Esophagus (tissue), 2 donors: ENCODE measurements around the gene OR9A2. TPM values are rescaled to one million over a fixed set of nuclear protein-coding genes. Genes with fewer than 3 reads are reported as not detected.
A peak's percentile ranks its signal among the peaks of the same experiment; 100 is the strongest.

Source experiments
- H3K27ac ChIP-seq, 2 donors: one replicate each; pipeline ENCODE4 v1.5.1; 2013; ENCODE audit warnings: low read depth in 2 of 2, mild to moderate bottlenecking in 2 of 2, inconsistent platforms in 1 of 2, low read length in 1 of 2, moderate library complexity in 1 of 2
- H3K27me3 ChIP-seq, 2 donors: one replicate each; pipeline ENCODE4 v1.6.1; 2013; ENCODE audit warnings: low read length in 2 of 2, control low read depth in 1 of 2, mild to moderate bottlenecking in 1 of 2; ENCODE audit not compliant: insufficient read depth in 2 of 2, control insufficient read depth in 1 of 2
- H3K36me3 ChIP-seq, 2 donors: one replicate each; pipeline ENCODE4 v1.6.1; 2013; ENCODE audit warnings: low read length in 1 of 2; ENCODE audit not compliant: control insufficient read depth in 2 of 2, insufficient read depth in 2 of 2
- H3K4me1 ChIP-seq, 2 donors: one replicate each; pipeline ENCODE4 v1.6.1; 2013; ENCODE audit warnings: low read length in 1 of 2; ENCODE audit not compliant: control insufficient read depth in 2 of 2, insufficient read depth in 2 of 2
- H3K4me3 ChIP-seq, 2 donors: one replicate each; pipeline ENCODE4 v1.5.1; 2013; ENCODE audit warnings: low read length in 2 of 2, mild to moderate bottlenecking in 2 of 2, low read depth in 1 of 2, moderate library complexity in 1 of 2
- H3K9me3 ChIP-seq, 2 donors: one replicate each; pipeline ENCODE4 v1.6.1; 2013; ENCODE audit warnings: mild to moderate bottlenecking in 2 of 2, low read depth in 1 of 2, low read length in 1 of 2, moderate library complexity in 1 of 2; ENCODE audit not compliant: control insufficient read depth in 2 of 2, insufficient read depth in 1 of 2
- WGBS, 2 donors: extraction: QIAGEN DNeasy Blood & Tissue Kit; methylation state at CpG; one replicate each; pipeline ENCODE4 v1.1.7; 2013; 5-methylcytosine and 5-hydroxymethylcytosine counted together
- polyA plus RNA-seq, 2 donors: library from polyadenylated mRNA; stranded (reverse); fragments of 200-250 nt; gene quantifications; one replicate each; pipeline ENCODE4 v1.2.3, GENCODE V29; 2013
- donor health status: healthy with polysubstance abuse.
- donor health status: Bipolar disorder and iron deficiency.

Gene OR9A2
- polyA plus RNA-seq, 2 donors: not detected

GRCh38 chr7:143012001-143012400, 14.9 kb downstream of the OR9A2 start:
- no peaks in the 10 kb centered on the region for H3K4me1 ChIP-seq
- 49 to 69% methylated on average over 7 of the region's 7 CpGs for WGBS, 2 donors
- peaks cover 0 to 2% of the 10 kb centered on the region in 2 donors for H3K27me3 ChIP-seq
- H3K4me3 ChIP-seq: no peak overlapping the region
- no peaks in the 10 kb centered on the region for H3K36me3 ChIP-seq
- H3K9me3 ChIP-seq: no peaks in the 10 kb centered on the region
- H3K27ac ChIP-seq: no peak overlapping the region

- WGBS, 2 donors: 40 to 45% methylated on average over 24 of the region's 24 CpGs
- Histone ChIP-seq H3K9me3 (no peaks in the 10 kb centered on the region), H3K36me3 (no peaks in the 10 kb centered on the region), H3K4me3 (no peak overlapping the region), H3K27ac (no peak overlapping the region), H3K4me1 (no peaks in the 10 kb centered on the region), H3K27me3 (peaks cover 0 to 2% of the 10 kb centered on the region in 2 donors)
Observed at GRCh38 chr7:143008007-143008901, 18.7 kb downstream of the OR9A2 start.

GRCh38 chr7:143005632-143006260, 21.2 kb downstream of the OR9A2 start:
- peaks cover 0 to 2% of the 10 kb centered on the region in 2 donors for H3K27me3 ChIP-seq
- H3K9me3 ChIP-seq: no peaks in the 10 kb centered on the region
- WGBS, 2 donors: 72% methylated on average over 6 of the region's 6 CpGs
- no peaks in the 10 kb centered on the region for H3K36me3 ChIP-seq
- H3K4me1 ChIP-seq: no peaks in the 10 kb centered on the region
- H3K4me3 ChIP-seq: no peak overlapping the region
- H3K27ac ChIP-seq: no peak overlapping the region

GRCh38 chr7:143003393-143004051, 23.4 kb downstream of the OR9A2 start:
- Histone ChIP-seq H3K36me3 (no peaks in the 10 kb centered on the region), H3K4me1 (no peaks in the 10 kb centered on the region), H3K27me3 (peaks cover 0 to 2% of the 10 kb centered on the region in 2 donors), H3K4me3 (peak overlapping the region in 1 of 2 donors; percentile 29), H3K9me3 (no peaks in the 10 kb centered on the region), H3K27ac (no peak overlapping the region)
- WGBS, 2 donors: 23 to 28% methylated on average over 6 of the region's 6 CpGs

GRCh38 chr7:143002898-143003297, 24.0 kb downstream of the OR9A2 start:
- Histone ChIP-seq H3K27me3 (peaks cover 0 to 2% of the 10 kb centered on the region in 2 donors), H3K4me1 (no peaks in the 10 kb centered on the region), H3K27ac (no peak overlapping the region), H3K4me3 (no peak overlapping the region), H3K36me3 (no peaks in the 10 kb centered on the region), H3K9me3 (no peaks in the 10 kb centered on the region)
- WGBS, 2 donors: 61 to 63% methylated on average over 5 of the region's 5 CpGs

GRCh38 chr7:143002106-143002505, 24.8 kb downstream of the OR9A2 start:
- no peak overlapping the region for H3K27ac ChIP-seq
- 39 to 46% methylated on average over 3 of the region's 3 CpGs for WGBS, 2 donors
- H3K4me1 ChIP-seq: no peaks in the 10 kb centered on the region
- H3K9me3 ChIP-seq: no peaks in the 10 kb centered on the region
- peaks cover 0 to 1% of the 10 kb centered on the region in 2 donors for H3K27me3 ChIP-seq
- H3K36me3 ChIP-seq: no peaks in the 10 kb centered on the region
- no peak overlapping the region for H3K4me3 ChIP-seq

- H3K27me3 ChIP-seq: no peaks in the 10 kb centered on the region
- WGBS, 2 donors: 84 to 90% methylated on average over 2 of the region's 2 CpGs
- H3K36me3 ChIP-seq: no peaks in the 10 kb centered on the region
- no peak overlapping the region for H3K27ac ChIP-seq
- H3K9me3 ChIP-seq: no peaks in the 10 kb centered on the region
- no peaks in the 10 kb centered on the region for H3K4me1 ChIP-seq
- H3K4me3 ChIP-seq: no peak overlapping the region
Observed at GRCh38 chr7:143000648-143001047, 26.3 kb downstream of the OR9A2 start.

- Histone ChIP-seq H3K9me3 (no peaks in the 10 kb centered on the region), H3K27me3 (no peaks in the 10 kb centered on the region), H3K27ac (no peak overlapping the region)
Observed at GRCh38 chr7:142999793-143000192, 27.1 kb downstream of the OR9A2 start.

GRCh38 chr7:142998966-142999365, 28.0 kb downstream of the OR9A2 start:
- Histone ChIP-seq H3K27ac (no peak overlapping the region), H3K27me3 (no peaks in the 10 kb centered on the region), H3K4me3 (no peak overlapping the region), H3K9me3 (no peaks in the 10 kb centered on the region), H3K36me3 (no peaks in the 10 kb centered on the region), H3K4me1 (no peaks in the 10 kb centered on the region)
- 83 to 88% methylated on average over 6 of the region's 6 CpGs for WGBS, 2 donors

More at GRCh38 chr7:142999793-143000192, 27.1 kb downstream of the OR9A2 start:
- H3K36me3 ChIP-seq: no peaks in the 10 kb centered on the region
- no peak overlapping the region for H3K4me3 ChIP-seq
- H3K4me1 ChIP-seq: no peaks in the 10 kb centered on the region
